ENCODE data around the gene CXCL11.
A peak's percentile ranks its signal among the peaks of the same experiment; 100 is the strongest.
"Not testable (repeated sequence)": the region's sequence is repeated elsewhere in the genome, so short reads cannot be mapped to it uniquely, and the experiment has no call there.

Gene CXCL11

DNA sequence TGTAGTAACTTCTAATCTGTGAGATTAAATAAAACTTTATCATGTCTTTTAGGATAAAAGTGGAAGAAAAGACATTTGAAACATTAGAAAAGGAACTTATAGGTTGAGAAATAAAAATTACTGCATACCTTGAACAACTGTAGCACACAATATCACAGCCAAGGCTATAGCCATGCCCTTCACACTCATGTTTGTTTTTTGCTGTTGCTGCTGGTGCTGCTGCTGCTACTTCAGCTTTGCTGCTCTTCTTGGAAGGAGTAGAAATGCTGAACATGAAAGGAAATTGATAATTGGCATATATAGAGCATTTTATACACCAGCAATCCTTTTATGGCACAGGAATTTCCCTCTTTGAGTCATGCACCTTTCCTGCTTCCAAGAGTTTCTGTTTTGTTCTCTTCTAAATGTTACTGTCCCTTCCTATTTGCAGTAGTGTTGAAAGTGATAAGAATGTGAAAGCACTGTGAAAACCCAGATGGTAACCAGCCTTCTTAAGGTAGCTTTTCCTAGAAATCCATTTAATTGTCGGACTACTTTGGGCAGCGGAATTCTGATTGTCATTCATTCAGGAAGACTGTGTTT, at the start of gene CXCL11:
CXCL11 (minus strand) TSS at position 272 of the 582 bp plus-strand sequence; CDS start at position 189, 83 bp downstream.
- no peak within 1 kb of the TSS for H3K4me3 ChIP-seq (ENCODE audit: low read depth, low read length)
- no peak for DNase-seq (ENCODE audit: low read depth)

DNA sequence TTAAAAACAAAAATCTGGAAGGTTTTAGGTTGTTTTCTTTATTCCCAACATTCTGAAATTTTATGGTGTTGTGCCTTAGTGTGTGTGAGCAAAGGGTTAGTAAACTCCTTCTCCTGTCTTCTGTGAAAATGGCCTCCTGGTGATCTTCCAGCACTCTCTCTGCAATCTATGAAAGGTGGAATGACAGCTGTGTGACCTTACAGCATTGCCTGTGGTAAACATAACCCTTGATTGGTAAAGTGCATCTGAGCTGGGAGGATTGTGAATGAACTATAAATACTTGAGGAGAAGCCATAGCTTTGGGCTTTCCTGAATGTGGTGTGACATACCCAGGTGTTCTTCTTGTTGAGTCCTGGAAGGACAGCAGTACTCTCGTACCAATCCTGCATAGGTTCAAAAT, 48.7 kb upstream of the CXCL11 start:
- H3K4me3 ChIP-seq (ENCODE audit: low read depth, low read length), result no peak overlapping the region
- no peak for DNase-seq (ENCODE audit: low read depth)

DNA sequence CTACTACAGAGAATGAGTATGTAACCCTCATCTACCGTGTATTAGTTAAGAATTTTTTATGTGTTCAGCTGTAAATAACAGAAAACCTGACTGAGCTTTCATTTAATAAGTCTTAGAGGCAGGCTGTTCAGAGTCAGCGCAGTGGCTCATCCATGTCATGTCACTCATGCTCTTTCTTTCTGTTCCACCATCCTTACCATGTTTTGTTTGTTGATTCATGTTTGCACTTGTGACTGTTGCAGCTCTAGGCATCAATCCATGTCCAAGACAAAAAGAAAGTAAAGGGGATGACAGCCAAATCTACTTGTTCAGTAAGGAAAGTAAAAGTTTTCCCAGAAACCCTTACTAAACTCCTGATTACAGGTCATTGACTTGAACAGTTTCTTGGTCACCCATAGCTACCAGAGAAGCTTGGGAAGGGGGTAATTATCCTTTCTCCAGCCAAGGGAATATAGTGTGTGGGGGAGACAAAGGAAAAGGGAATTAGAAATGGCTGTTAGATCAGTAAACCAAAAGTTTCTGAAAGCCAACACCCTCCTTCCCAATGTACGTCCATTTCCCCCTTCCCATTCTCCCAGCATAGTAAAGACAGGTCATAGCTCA, 47.6 kb upstream of the CXCL11 start:
- H3K4me3 ChIP-seq (ENCODE audit: low read depth, low read length), result no peak overlapping the region
- no peak for DNase-seq (ENCODE audit: low read depth)

DNA sequence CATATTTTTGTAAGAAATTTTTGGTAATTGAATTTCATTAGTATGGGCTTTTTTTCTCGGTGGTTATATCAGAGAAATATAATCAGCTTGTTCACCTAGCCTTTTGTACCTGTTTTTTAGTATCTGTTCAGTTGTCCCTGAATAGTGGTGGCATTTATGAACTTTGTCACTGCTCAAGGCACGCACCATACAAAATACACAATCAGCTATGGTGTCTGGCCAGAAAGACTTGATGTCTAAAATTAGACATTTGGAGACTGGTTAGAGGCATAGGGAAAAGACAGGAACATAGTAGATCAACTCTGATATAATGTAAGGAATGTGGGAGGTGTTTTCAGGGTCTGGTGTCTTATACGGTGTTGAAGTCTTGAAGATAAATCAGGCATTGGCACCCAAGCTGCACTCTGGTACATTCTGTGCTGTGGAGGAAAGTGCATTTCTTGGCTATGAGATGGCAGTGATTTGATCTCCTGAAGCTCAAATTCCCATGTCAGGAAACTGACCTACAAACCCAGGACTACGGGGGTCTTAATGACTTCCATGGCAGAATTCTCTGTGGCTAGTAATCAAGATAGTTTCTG, 42.3 kb upstream of the CXCL11 start:
- no peak overlapping the region for H3K4me3 ChIP-seq (ENCODE audit: low read depth, low read length)
- peak; percentile 76 for DNase-seq (ENCODE audit: low read depth)

DNA sequence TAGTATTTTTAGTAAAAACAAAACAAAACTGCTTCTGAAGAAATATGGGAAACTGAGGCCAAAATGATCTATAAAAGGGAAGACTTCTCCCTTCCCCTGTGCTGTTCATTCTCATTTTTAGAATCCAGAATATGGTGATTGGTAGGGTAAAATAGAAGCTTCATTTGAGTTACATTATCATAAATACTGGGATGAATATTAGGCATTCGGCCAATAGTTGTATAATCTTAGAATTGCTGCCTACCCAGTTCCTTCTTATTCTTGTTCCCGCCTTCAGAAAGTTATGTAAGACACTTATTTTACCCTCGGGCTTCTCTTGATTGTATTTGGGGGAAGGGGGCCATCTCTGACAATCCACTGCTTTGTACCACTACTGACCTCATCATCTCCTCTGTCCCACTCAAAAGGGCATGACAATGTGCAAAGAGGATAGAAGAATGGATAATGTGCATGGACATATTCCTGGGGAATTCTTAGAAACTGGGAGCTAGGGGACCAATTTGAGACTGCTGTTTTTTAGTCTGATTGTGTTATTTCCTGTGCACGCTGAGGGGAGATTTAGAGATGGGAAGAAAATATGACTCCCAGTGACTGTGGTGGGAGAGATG, 39.2 kb upstream of the CXCL11 start:
- DNase-seq (ENCODE audit: low read depth), result no peak
- no peak overlapping the region for H3K4me3 ChIP-seq (ENCODE audit: low read depth, low read length)

DNA sequence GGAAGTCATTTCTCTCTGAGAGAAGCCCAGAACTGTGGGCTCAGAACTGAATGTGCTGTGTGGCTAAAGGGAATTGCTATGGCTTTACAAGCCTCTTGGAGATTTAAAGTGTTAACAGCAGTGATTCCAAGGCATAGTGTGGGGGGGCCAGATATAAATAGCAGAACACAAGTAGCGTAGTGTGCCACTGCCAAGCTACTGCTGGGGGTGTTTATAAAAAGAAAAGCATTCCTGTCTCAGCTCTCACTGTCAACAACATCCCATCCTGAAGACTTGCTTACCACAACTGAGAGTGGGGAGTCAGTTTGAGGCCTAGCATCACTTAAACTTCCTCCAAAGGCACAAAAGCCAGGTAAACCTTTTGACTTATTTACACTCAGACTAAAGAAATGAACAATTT, 38.6 kb upstream of the CXCL11 start, which contains the start of gene ART3:
ART3 (plus strand) TSS at position 242 of the 400 bp plus-strand sequence. CDS start 1,181 bp downstream, outside the sequence.
- peak; percentile 24 for DNase-seq (ENCODE audit: low read depth)
- H3K4me3 ChIP-seq (ENCODE audit: low read depth, low read length), result no peak within 1 kb of the TSS

DNA sequence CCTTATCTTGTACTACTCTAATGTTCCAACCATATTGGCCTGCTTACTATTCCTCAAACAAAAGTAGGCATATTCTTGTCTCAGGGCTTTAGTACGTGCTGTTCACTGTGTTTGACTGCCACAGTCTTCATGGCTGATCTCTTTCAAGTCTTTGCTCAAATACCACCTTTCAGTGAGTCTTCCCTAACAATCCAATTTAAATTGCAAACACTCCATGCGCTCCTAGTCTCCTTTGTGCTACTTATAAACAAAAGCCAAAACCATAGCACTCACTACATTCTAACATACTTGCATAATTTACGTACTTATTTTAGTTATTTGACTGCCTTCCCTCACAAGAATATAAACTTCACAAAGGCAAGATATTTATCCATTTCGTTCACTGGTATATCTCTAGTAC, 36.9 kb upstream of the CXCL11 start:
- H3K4me3 ChIP-seq (ENCODE audit: low read depth, low read length), result no peak overlapping the region
- no peak for DNase-seq (ENCODE audit: low read depth)

DNA sequence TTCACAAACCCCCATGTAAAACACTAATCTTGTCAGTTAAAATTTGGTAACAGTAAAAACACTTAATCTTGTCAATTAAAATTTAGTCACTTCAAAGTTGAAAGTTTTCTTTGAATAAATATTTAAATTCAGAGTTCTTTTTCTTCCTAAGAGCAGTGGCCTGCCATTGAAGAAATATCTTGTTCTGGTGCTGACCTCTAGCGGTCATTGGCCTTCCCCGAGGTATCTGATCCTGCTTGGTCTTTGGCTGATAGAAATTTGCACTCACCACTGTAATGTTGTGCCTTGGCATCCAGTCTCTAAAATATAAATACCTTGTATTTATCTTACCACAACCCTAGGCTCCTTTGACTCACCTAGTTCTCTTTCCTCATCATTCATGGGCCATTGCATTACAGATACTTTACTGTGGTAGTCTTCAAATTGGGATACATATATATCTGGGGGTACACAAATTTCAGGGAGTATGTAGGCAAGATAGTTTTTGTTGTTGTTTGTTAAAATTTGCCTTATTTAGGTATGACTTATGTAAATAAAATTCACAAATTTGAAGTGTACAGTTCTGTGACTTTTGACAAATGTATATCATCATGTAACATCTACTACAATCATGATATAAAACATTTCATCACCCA, 31.9 kb upstream of the CXCL11 start:
- H3K4me3 ChIP-seq (ENCODE audit: low read depth, low read length), result no peak overlapping the region
- peak; percentile 21 for DNase-seq (ENCODE audit: low read depth)

DNA sequence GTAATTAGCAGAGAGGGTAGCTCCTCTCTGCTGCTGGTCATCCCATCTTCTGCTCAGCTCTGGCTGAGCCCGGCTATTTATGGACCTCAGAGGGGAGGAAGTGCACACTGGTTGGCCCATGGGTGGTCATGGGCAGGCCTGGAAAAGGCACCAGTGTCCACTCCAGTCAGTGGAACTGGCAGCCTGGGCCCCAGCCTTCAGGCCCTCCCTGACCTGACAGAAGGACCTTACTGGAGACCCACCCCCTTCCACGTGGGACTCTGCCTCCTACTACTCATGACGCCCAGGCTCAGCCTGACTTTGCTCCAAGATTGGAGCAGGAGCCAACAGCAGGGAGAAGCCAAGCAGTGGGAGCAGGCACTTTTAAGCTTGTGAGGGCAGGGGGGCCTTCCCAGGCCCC, 30.7 kb upstream of the CXCL11 start:
- no peak for DNase-seq (ENCODE audit: low read depth)
- no peak overlapping the region for H3K4me3 ChIP-seq (ENCODE audit: low read depth, low read length)

DNA sequence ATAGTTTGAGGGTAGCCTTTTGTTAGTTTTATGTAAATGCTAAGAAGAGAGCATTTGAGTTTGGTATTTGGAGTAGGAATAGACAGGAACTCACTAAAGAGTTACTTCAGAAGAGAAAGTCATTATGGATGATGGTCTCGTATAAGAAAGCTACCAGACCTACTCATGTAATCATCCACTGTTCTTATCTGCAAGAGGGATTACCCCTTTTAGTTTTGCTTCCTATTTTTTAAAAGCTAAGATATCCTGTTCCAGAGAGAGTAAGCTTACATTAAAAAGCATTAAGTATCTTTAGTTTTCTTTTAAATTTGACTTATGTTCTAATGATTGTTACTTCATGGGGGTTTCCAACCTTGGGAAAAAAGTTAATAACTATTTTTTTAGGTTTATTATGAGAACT, 26.1 kb upstream of the CXCL11 start:
- no peak for DNase-seq (ENCODE audit: low read depth)

DNA sequence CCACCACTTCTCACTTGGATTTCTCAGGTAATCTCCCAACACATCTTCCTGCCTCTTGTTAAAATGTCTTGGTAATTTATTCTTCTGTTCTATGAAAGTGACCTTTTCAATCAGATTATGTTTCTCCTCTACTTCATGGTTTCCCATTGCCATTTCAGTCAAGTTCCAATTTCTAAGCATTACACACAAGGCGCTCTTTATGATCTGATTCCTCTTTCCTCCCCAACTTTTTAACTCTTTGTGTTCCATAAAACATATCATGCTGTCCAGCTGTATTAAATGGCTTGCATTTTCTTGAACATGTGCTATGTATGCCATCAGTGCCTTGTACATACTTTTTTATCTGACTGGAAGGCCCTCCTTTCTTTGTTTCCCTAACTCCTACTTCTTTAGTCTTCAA, 25.6 kb upstream of the CXCL11 start:
- no peak for DNase-seq (ENCODE audit: low read depth)
- no peak overlapping the region for H3K4me3 ChIP-seq (ENCODE audit: low read depth, low read length)

More for the DNA sequence above, 26.1 kb upstream of the CXCL11 start:
- no peak overlapping the region for H3K4me3 ChIP-seq (ENCODE audit: low read depth, low read length)

DNA sequence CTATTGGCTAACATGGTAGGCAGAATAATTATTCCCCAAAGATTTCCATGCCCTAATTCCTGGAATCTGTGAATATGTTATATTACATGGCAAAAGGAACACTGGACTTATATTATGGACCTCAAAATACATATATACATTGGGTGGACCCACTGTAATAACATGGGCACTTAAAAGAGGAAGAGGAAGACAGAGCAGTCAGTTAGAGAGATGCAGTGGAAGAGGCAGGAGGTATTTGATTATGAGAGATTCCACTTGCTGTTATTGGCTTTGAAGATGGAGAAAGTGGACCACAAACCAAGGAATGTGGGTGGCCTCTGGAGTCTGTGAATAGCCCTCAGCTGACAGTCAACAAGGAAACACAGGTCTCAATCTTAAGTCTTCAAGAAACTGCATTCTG, 24.6 kb upstream of the CXCL11 start:
- H3K4me3 ChIP-seq (ENCODE audit: low read depth, low read length), result no peak overlapping the region
- no peak for DNase-seq (ENCODE audit: low read depth)

DNA sequence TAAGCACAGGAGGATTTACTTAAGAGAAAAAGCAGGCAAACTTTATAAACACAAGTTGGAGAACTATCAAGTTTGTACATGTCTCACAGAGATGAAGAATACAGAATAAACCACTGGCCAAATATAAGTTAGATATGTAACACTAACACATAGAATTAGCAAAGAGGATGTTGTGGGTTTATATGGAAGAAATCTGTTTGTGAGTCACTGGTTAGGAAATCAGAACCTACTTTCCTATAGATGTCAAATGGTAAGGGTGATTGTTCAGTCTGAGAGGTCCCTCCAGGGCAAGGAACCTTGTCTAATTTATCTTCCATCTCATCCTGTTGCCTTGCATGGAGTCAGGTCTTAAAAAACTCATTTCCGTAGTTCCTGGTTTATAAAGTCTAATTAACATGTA, 23.9 kb upstream of the CXCL11 start:
- H3K4me3 ChIP-seq (ENCODE audit: low read depth, low read length), result no peak overlapping the region
- no peak for DNase-seq (ENCODE audit: low read depth)

DNA sequence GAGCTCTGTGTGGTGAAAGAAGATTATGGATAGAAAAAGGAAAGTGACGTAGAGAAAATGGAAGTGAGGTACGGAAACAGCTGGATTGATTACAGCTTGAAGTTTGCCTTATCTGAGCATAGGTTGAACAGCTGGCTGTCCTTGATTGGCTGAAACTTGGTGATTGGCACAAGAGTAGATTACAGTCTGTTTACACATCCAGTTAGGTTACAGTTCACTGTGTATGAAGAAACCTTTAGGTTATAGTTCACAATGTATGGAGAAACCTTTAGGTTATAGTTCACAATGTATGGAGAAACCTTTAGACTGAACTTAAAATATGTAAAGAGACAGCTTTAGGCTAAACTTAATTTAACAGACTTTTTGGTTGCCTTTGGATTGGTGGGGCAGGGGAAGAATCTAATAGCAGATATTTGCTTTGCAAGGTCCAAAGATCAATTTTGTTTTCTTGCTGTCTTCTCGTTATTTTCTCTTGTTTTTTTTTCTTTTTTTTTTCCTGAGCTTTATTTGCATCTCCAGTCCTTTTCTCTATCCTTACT, 23.1 kb upstream of the CXCL11 start:
- no peak overlapping the region for H3K4me3 ChIP-seq (ENCODE audit: low read depth, low read length)
- DNase-seq (ENCODE audit: low read depth), result no peak

DNA sequence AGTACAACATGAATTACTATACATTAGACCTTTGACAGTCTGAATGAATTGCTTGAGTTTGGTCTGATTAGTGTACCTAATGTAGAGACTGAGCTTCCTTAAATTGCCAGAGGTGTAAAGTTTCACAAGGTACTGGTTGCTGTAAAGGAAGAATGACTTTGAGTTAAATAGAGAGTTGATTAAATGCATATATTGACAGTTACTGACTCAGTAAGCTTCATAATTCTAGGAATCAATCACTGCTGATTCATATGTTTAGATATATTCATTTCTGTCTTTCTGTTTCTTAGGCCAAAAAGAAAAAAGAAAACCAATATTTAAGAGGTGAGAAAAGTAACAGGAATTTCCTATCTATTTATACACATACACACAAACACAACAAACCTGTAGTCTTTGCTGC, 22.4 kb upstream of the CXCL11 start:
- DNase-seq (ENCODE audit: low read depth), result no peak

DNA sequence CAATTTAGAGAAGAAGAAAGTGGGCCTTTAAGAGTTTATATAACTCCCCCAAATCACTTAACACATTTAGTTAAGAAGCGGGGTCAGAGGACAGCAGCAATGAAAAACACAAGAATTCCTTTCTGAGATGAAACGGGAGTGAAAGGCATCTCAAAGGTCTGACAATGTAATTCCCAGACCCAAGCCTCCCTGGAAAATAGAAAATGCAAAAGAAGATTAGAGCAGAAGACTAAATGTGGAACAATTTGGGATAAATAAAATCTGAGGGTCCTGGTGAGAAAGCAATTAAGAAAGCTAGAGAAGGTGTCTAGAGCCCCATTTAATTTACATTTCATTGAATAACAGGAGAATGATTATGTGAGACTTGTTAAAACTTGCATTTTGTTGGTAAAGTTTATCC, 19.6 kb upstream of the CXCL11 start:
- H3K4me3 ChIP-seq (ENCODE audit: low read depth, low read length), result no peak overlapping the region
- DNase-seq (ENCODE audit: low read depth), result no peak

More for the DNA sequence above, 22.4 kb upstream of the CXCL11 start:
- H3K4me3 ChIP-seq (ENCODE audit: low read depth, low read length), result no peak overlapping the region

DNA sequence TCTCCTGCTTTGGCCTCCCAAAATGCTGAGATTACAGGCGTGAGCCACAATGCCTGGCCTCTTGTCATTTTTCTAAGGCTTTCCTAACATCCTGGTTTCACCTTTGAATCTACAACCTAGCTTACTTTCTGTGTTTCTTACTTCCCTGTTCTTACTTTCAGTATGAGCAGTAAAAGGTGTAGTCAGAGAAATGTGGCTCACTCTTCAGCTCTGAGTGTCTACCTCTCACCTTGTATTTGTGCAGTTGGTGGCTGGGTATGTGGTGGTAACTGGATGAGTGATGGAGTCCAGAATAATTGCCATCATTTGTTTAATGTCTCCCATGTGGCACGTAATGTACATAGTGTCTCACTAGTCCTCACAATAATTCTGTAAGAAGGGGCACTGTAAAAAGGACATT, 19.1 kb upstream of the CXCL11 start:
- no peak for DNase-seq (ENCODE audit: low read depth)
- H3K4me3 ChIP-seq (ENCODE audit: low read depth, low read length), result no peak overlapping the region

DNA sequence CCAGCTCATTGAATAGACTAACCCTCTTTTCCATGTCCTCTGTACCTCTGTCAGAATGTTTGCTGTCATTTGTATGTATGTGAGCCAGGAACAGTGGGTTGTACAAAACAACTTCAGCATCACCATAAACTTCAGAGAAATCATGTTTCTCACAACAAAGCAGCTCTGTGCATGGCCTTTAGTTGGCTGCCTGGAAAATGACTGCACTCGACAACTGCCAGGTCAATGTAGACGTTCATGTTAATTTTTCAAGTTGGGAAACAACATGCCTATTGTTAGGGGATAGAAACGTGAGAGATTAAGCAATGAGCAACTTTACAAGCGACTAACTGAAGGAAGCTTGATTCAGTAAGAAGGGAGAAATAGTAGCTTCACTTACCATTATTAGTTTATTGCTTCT, 17.9 kb upstream of the CXCL11 start:
- no peak overlapping the region for H3K4me3 ChIP-seq (ENCODE audit: low read depth, low read length)
- no peak for DNase-seq (ENCODE audit: low read depth)

DNA sequence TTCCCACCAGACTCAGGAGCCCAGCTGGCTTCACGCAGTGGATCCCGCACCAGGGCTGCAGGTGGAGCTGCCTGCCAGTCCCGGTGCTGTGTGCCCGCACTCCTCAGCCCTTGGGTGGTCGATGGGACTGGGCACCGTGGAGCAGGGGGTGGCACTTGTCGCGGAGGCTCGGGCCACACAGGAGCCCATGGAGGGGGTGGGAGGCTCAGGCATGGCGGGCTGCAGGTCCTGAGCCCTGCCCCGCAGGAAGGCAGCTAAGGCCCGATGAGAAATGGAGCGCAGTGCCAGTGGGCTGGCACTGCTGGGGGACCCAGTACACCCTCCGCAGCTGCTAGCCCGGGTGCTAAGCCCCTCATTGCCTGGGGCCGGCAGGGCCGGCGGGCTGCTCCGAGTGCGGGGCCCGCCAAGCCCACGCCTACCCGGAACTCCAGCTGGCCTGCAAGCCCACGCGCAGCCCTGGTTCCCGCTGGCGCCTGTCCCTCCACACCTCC, 14.7 kb upstream of the CXCL11 start:
- not testable (repeated sequence) for H3K4me3 ChIP-seq (ENCODE audit: low read depth, low read length)

More for the DNA sequence above, 14.7 kb upstream of the CXCL11 start:
- not testable (repeated sequence) for DNase-seq (ENCODE audit: low read depth)
